HCT116 (cell line): ENCODE results near the gene LIN7A. TPM values are rescaled to one million over a fixed set of nuclear protein-coding genes. Genes with fewer than 3 reads are reported as not detected.

Experiments used
- ATAC-seq: fragments of 200-7000 bp; cut with Tn5 transposase; 2 replicates; pipeline ENCODE4 v1.9.1; 2020; ENCODE audit warnings: mild to moderate bottlenecking, moderate library complexity
- BruUV-seq: library from RNA; stranded (reverse); fragments of 400-500 nt; replicated peaks from 2 replicates; lab custom pipeline; 2021; lab: Mats Ljungman, UMichigan
- CTCF ChIA-PET: fragments of 300-600 bp; sonication (Branson Sonifier 250); formaldehyde crosslinking; loops from one replicate; lab custom pipeline; 2021; ENCODE audit warnings: antibody characterized with exemption; lab: Charles Lee
- POLR2A ChIA-PET: fragments of 300-600, 350-600 bp; sonication (Branson Sonifier 250); formaldehyde crosslinking; loops from one replicate; lab custom pipeline; 2021; ENCODE audit warnings: antibody characterized with exemption; lab: Charles Lee
- RAD21 ChIA-PET, 2 experiments: fragments of 300-600 bp; sonication (Branson Sonifier 250); formaldehyde crosslinking; loops; one replicate each; lab custom pipeline; 2023; ENCODE audit warnings: low total read pairs in 2 of 2; ENCODE audit not compliant: uncharacterized antibody in 2 of 2, unreplicated experiment in 2 of 2, low non-redundant PET in 1 of 2; lab: Charles Lee
- DNase-seq: peaks from one replicate; pipeline ENCODE4 v3.0.0-alpha.2; 2010; ENCODE audit warnings: low read depth, low spot score
- H2AFZ ChIP-seq: fragments of 200-600 bp; shearing (Covaris generic), sonication (generic); 2 replicates; pipeline ENCODE4 v1.6.1; 2017; ENCODE audit warnings: low read depth, mixed run types, mixed read lengths, antibody characterized with exemption, low read length; ENCODE audit not compliant: poor library complexity, severe bottlenecking
- H3K27ac ChIP-seq: 2 replicates; pipeline ENCODE4 v1.5.1; 2012; ENCODE audit warnings: low read depth, low read length
- H3K27me3 ChIP-seq: fragments of 200-600 bp; sonication (generic); 2 replicates; pipeline ENCODE4 v1.6.1; 2016; ENCODE audit warnings: mixed run types, low read length, mixed read lengths; ENCODE audit not compliant: insufficient read depth
- H3K36me3 ChIP-seq, 2 experiments: fragments of 200-500 bp in 1 of 2; fragments of 200-600 bp in 1 of 2; sonication (Bioruptor generic) in 1 of 2; sonication (generic) in 1 of 2; 2 replicates each; pipeline versions ENCODE4 v1.5.1 to v1.6.1; 2014 to 2016; ENCODE audit warnings: low read length in 2 of 2, inconsistent platforms in 1 of 2, mixed read lengths in 1 of 2, mixed run types in 1 of 2; ENCODE audit not compliant: insufficient read depth in 2 of 2, control insufficient read depth in 1 of 2
- H3K4me1 ChIP-seq, 2 experiments: fragments of 200-600 bp in 1 of 2; sonication (generic) in 1 of 2; 2 replicates each; pipeline versions ENCODE4 v1.5.1 to v1.6.1; 2012 to 2017; ENCODE audit warnings: low read length in 2 of 2, inconsistent platforms in 1 of 2, mild to moderate bottlenecking in 1 of 2, mixed read lengths in 1 of 2, mixed run types in 1 of 2, moderate library complexity in 1 of 2; ENCODE audit not compliant: insufficient read depth in 2 of 2, control insufficient read depth in 1 of 2
- H3K4me2 ChIP-seq: fragments of 200-600 bp; sonication (generic); 2 replicates; pipeline ENCODE4 v1.6.1; 2017; ENCODE audit warnings: mixed run types, low read length, mixed read lengths
- H3K4me3 ChIP-seq, 2 experiments: fragments of 200-600 bp in 1 of 2; sonication (generic) in 1 of 2; replicated peaks in 1 of 2; 2 replicates each; pipeline ENCODE4 v1.5.1; 2011 to 2016; ENCODE audit warnings: low read length in 2 of 2, control low read depth in 1 of 2, low read depth in 1 of 2, mild to moderate bottlenecking in 1 of 2, mixed read lengths in 1 of 2, mixed run types in 1 of 2
- H3K79me2 ChIP-seq: fragments of 200-600 bp; sonication (generic); 2 replicates; pipeline ENCODE4 v1.6.1; 2017; ENCODE audit warnings: mild to moderate bottlenecking, mixed run types, low read length, moderate library complexity, mixed read lengths; ENCODE audit not compliant: insufficient read depth
- H3K9ac ChIP-seq: fragments of 200-600 bp; sonication (generic); 2 replicates; pipeline ENCODE4 v1.6.1; 2016; ENCODE audit warnings: low read length, mixed read lengths
- H3K9me2 ChIP-seq: fragments of 200-600 bp; sonication (generic), shearing (Covaris generic); 2 replicates; pipeline ENCODE4 v1.6.1; 2017; ENCODE audit warnings: mixed run types, mild to moderate bottlenecking, moderate library complexity; ENCODE audit not compliant: insufficient read depth
- H3K9me3 ChIP-seq, 2 experiments: fragments of 200-500 bp in 1 of 2; fragments of 200-600 bp in 1 of 2; sonication (Bioruptor generic) in 1 of 2; sonication (generic) in 1 of 2; 2 replicates each; pipeline ENCODE4 v1.6.1; 2014 to 2017; ENCODE audit warnings: low read length in 2 of 2, mixed read lengths in 2 of 2, inconsistent platforms in 1 of 2, low read depth in 1 of 2, mild to moderate bottlenecking in 1 of 2, mixed run types in 1 of 2, moderate library complexity in 1 of 2; ENCODE audit not compliant: control insufficient read depth in 1 of 2, insufficient read depth in 1 of 2
- H4K20me1 ChIP-seq: fragments of 200-600 bp; sonication (generic), shearing (Covaris generic); 2 replicates; pipeline ENCODE4 v1.6.1; 2017; ENCODE audit warnings: mixed run types, mild to moderate bottlenecking, moderate library complexity; ENCODE audit not compliant: insufficient read depth
- ATF3 ChIP-seq: IDR thresholded peaks from 2 replicates; pipeline ENCODE4 v1.6.1; 2012
- EGR1 ChIP-seq: IDR thresholded peaks from 2 replicates; pipeline ENCODE4 v1.6.1; 2012; ENCODE audit warnings: low read depth
- ELF1 ChIP-seq: IDR thresholded peaks from 2 replicates; pipeline ENCODE4 v1.6.1; 2012; ENCODE audit warnings: low read depth, borderline replicate concordance
- EZH2phosphoT487 ChIP-seq: fragments of 200-600 bp; IDR thresholded peaks from 2 replicates; pipeline ENCODE4 v1.6.1; 2018; ENCODE audit warnings: antibody characterized with exemption, borderline replicate concordance
- JUND ChIP-seq: IDR thresholded peaks from 2 replicates; pipeline ENCODE4 v1.6.1; 2012
- MAX ChIP-seq: IDR thresholded peaks from 2 replicates; pipeline ENCODE4 v1.6.1; 2012
- POLR2A ChIP-seq: IDR thresholded peaks from 2 replicates; pipeline ENCODE4 v1.7.0; 2011; ENCODE audit warnings: borderline replicate concordance; ENCODE audit not compliant: insufficient read depth, insufficient read length; ENCODE audit errors: extremely low read depth
- SP1 ChIP-seq: IDR thresholded peaks from 2 replicates; pipeline ENCODE4 v1.6.1; 2012; ENCODE audit warnings: low read depth
- SRF ChIP-seq: IDR thresholded peaks from 2 replicates; pipeline ENCODE4 v1.6.1; 2012; ENCODE audit warnings: low read depth
- TCF7L2 ChIP-seq: IDR thresholded peaks from 2 replicates; pipeline ENCODE4 v1.7.0; 2011; ENCODE audit warnings: borderline replicate concordance, inconsistent platforms; ENCODE audit not compliant: insufficient read depth, insufficient read length; ENCODE audit errors: extremely low read depth
- YY1 ChIP-seq: IDR thresholded peaks from 2 replicates; pipeline ENCODE4 v1.6.1; 2011; ENCODE audit warnings: low read length, low read depth, moderate library complexity, mild to moderate bottlenecking; ENCODE audit not compliant: insufficient replicate concordance; ENCODE audit errors: extremely low read depth
- ZFX ChIP-seq: fragments of 450-650 bp; IDR thresholded peaks from 2 replicates; pipeline ENCODE4 v1.6.1; 2017
- ZNF274 ChIP-seq: fragments of 200-500 bp; sonication (Bioruptor generic); IDR thresholded peaks from 2 replicates; pipeline ENCODE4 v1.6.1; 2014; ENCODE audit warnings: mild to moderate bottlenecking, low read depth, low read length, inconsistent platforms
- intact Hi-C: fragments of 100-400 bp; cut with micrococcal nuclease; formaldehyde crosslinking; loops from 2 replicates; pipeline ENCODE4 v1.10.0; 2022
- total RNA-seq: library from RNA; stranded (reverse); gene quantifications from one replicate; pipeline ENCODE4 v1.2.1, GENCODE V29; 2021; ENCODE audit not compliant: unreplicated experiment

Gene LIN7A
- total RNA-seq, 1 experiment from 2014 or later, result 1.5 TPM

GRCh38 chr12:80901661-80902060 is 36.1 kb downstream of the LIN7A start:
- H3K4me3 ChIP-seq, result no peak overlapping the region
- DNase-seq (no peak), ATAC-seq (no peak)
- intact Hi-C loops, result no loop called here
- H3K36me3 ChIP-seq, result no peaks in the 10 kb centered on the region
- H3K9ac ChIP-seq, result no peak overlapping the region
- no peak overlapping the region for H2AFZ ChIP-seq
- H3K9me3 ChIP-seq, result no peaks in the 10 kb centered on the region
- no TSS peak for BruUV-seq
- H3K79me2 ChIP-seq, result no peaks in the 10 kb centered on the region
- ChIA-PET RAD21 (no interaction called here), POLR2A (no interaction called here), CTCF (no interaction called here)
- no peaks in the 10 kb centered on the region; the same call in 1 of the 2 replicates for H3K9me2 ChIP-seq
- H4K20me1 ChIP-seq, result no peaks in the 10 kb centered on the region
- H3K4me2 ChIP-seq, result no peak overlapping the region
- no peak overlapping the region for H3K27ac ChIP-seq
- H3K4me1 ChIP-seq, result no peaks in the 10 kb centered on the region
- TF ChIP-seq YY1, result no peak
- TF ChIP-seq POLR2A, result no peak
- no peak for TF ChIP-seq ELF1
- TF ChIP-seq ATF3, result no peak
- no peak for TF ChIP-seq TCF7L2
- TF ChIP-seq ZFX, result no peak
- no peak for TF ChIP-seq EGR1
- TF ChIP-seq MAX, result no peak
- no peak for TF ChIP-seq ZNF274
- no peak for TF ChIP-seq SP1
- no peak for TF ChIP-seq SRF
- no peak for TF ChIP-seq JUND
- no peak for TF ChIP-seq EZH2phosphoT487
- no peaks in the 10 kb centered on the region for H3K27me3 ChIP-seq

DNA sequence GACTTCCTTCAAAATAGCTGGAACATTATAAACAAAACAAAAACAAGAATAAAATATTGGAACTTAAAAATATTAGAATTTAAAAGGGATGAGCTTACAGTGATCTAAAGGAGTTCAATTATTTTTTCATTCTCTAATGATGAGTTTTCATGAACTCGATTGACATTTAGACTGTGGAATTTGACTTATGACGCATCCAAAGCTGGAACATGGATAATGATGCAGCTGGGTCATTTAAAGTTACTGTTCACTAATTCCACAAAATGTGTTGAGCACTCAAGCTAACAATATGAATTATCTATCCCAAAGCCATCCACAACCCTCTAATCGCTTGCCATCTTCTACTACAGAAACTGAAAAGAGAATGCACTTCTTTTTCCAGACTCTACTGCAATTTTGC is 42.5 kb downstream of the LIN7A start:
- Histone ChIP-seq H3K27me3 (peaks cover 8% of the 10 kb centered on the region), H3K4me1 (no peaks in the 10 kb centered on the region), H3K9ac (no peak overlapping the region), H3K9me2 (no peaks in the 10 kb centered on the region), H3K4me3 (no peak overlapping the region), H2AFZ (no peak overlapping the region), H3K27ac (no peak overlapping the region), H3K36me3 (no peaks in the 10 kb centered on the region), H3K9me3 (no peaks in the 10 kb centered on the region), H3K4me2 (no peak overlapping the region), H4K20me1 (no peaks in the 10 kb centered on the region), H3K79me2 (no peaks in the 10 kb centered on the region)
- DNase-seq (no peak), ATAC-seq (no peak)
- RAD21 ChIA-PET, result no interaction called here
- CTCF ChIA-PET, result no interaction called here
- intact Hi-C loops, result no loop called here
- no TSS peak for BruUV-seq
- POLR2A ChIA-PET, result no interaction called here
- TF ChIP-seq EGR1, result no peak
